Measurements from ENCODE around the gene STAT5A. TPM values are rescaled to one million over a fixed set of nuclear protein-coding genes. Genes with fewer than 3 reads are reported as not detected.

Gene STAT5A
- total RNA-seq, 1 experiment from 2014 or later, result 0.91 TPM

DNA sequence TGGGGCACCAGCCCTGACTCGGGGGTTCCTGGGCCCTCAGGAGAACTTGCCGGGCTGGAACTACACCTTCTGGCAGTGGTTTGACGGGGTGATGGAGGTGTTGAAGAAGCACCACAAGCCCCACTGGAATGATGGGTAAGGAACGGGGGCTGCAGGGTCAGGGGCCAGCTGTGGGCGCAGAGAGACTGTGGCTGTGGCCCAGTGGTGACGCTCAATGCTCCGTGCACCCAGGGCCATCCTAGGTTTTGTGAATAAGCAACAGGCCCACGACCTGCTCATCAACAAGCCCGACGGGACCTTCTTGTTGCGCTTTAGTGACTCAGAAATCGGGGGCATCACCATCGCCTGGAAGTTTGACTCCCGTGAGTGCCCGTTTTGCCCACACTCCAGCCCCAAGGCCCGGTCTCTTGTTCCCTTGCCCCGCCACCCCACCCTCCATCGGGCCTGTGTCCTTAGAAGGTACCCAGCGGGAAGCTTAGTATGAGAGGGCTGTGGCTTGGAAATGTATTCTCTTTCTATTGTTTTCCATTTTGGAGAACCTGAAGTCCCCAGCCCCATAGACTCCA lies 19.1 kb downstream of the STAT5A start:
- H3K4me3 ChIP-seq (replicated peaks in 1 of 2; ENCODE audit: low read depth in 1 of 2, low read length in 2 of 2), result no peak overlapping the region
- no peak overlapping the region for H2AFZ ChIP-seq (ENCODE audit: low read depth, low read length, poor library complexity, severe bottlenecking)
- no peaks in the 10 kb centered on the region for H3K9me3 ChIP-seq (ENCODE audit: control insufficient read depth in 1 of 2, insufficient read depth in 1 of 2, low read depth in 1 of 2, low read length in 2 of 2)
- no peaks in the 10 kb centered on the region for H3K9me2 ChIP-seq (ENCODE audit: insufficient read depth)
- no TSS peak for BruUV-seq (replicated peaks)
- intact Hi-C loops (cut with micrococcal nuclease), result no loop called here
- ChIA-PET POLR2A (no interaction called here), CTCF (no interaction called here), RAD21 (ENCODE audit: low non-redundant PET in 1 of 2, low total read pairs in 2 of 2, uncharacterized antibody in 2 of 2, unreplicated experiment in 2 of 2) (no interaction called here)
- H3K4me1 ChIP-seq (ENCODE audit: control insufficient read depth in 1 of 2, insufficient read depth in 2 of 2, low read length in 2 of 2), result no peaks in the 10 kb centered on the region
- no peaks in the 10 kb centered on the region; a peak in 1 of 4 replicates for H3K36me3 ChIP-seq (ENCODE audit: control insufficient read depth in 1 of 2, insufficient read depth in 2 of 2, low read length in 2 of 2)
- H3K4me2 ChIP-seq (ENCODE audit: low read length), result no peak overlapping the region
- H3K79me2 ChIP-seq (ENCODE audit: insufficient read depth, low read length), result no peaks in the 10 kb centered on the region
- no peaks in the 10 kb centered on the region for H4K20me1 ChIP-seq (ENCODE audit: insufficient read depth)
- no peak overlapping the region for H3K27ac ChIP-seq (ENCODE audit: low read depth, low read length)
- no peaks in the 10 kb centered on the region for H3K27me3 ChIP-seq (ENCODE audit: insufficient read depth, low read length)
- no peak for DNase-seq (ENCODE audit: low read depth, low spot score)
- TF ChIP-seq, protein P1, sequence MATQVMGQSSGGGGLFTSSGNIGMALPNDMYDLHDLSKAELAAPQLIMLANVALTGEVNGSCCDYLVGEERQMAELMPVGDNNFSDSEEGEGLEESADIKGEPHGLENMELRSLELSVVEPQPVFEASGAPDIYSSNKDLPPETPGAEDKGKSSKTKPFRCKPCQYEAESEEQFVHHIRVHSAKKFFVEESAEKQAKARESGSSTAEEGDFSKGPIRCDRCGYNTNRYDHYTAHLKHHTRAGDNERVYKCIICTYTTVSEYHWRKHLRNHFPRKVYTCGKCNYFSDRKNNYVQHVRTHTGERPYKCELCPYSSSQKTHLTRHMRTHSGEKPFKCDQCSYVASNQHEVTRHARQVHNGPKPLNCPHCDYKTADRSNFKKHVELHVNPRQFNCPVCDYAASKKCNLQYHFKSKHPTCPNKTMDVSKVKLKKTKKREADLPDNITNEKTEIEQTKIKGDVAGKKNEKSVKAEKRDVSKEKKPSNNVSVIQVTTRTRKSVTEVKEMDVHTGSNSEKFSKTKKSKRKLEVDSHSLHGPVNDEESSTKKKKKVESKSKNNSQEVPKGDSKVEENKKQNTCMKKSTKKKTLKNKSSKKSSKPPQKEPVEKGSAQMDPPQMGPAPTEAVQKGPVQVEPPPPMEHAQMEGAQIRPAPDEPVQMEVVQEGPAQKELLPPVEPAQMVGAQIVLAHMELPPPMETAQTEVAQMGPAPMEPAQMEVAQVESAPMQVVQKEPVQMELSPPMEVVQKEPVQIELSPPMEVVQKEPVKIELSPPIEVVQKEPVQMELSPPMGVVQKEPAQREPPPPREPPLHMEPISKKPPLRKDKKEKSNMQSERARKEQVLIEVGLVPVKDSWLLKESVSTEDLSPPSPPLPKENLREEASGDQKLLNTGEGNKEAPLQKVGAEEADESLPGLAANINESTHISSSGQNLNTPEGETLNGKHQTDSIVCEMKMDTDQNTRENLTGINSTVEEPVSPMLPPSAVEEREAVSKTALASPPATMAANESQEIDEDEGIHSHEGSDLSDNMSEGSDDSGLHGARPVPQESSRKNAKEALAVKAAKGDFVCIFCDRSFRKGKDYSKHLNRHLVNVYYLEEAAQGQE (IDR thresholded peaks at IDR 0.05; ENCODE audit: low read depth), result no peak
- TF ChIP-seq ZFX (IDR thresholded peaks at IDR 0.05) (no peak), SRF (IDR thresholded peaks at IDR 0.05; ENCODE audit: low read depth) (no peak), EZH2 (IDR thresholded peaks at IDR 0.05) (no peak), YY1 (IDR thresholded peaks at IDR 0.05; ENCODE audit: extremely low read depth, insufficient replicate concordance, low read depth, low read length) (no peak), SIN3A (IDR thresholded peaks at IDR 0.05; ENCODE audit: low read depth) (no peak), CBX3 (IDR thresholded peaks at IDR 0.05; ENCODE audit: low read depth) (no peak), ELF1 (IDR thresholded peaks at IDR 0.05; ENCODE audit: borderline replicate concordance, low read depth) (no peak), EGR1 (IDR thresholded peaks at IDR 0.05; ENCODE audit: low read depth) (no peak), EZH2phosphoT487 (IDR thresholded peaks at IDR 0.05; ENCODE audit: borderline replicate concordance) (no peak), ZNF274 (IDR thresholded peaks at IDR 0.05; ENCODE audit: low read depth, low read length) (no peak)
- TF ChIP-seq, protein P2, sequence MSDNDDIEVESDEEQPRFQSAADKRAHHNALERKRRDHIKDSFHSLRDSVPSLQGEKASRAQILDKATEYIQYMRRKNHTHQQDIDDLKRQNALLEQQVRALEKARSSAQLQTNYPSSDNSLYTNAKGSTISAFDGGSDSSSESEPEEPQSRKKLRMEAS (IDR thresholded peaks at IDR 0.05), result no peak
- TF ChIP-seq, protein P3, sequence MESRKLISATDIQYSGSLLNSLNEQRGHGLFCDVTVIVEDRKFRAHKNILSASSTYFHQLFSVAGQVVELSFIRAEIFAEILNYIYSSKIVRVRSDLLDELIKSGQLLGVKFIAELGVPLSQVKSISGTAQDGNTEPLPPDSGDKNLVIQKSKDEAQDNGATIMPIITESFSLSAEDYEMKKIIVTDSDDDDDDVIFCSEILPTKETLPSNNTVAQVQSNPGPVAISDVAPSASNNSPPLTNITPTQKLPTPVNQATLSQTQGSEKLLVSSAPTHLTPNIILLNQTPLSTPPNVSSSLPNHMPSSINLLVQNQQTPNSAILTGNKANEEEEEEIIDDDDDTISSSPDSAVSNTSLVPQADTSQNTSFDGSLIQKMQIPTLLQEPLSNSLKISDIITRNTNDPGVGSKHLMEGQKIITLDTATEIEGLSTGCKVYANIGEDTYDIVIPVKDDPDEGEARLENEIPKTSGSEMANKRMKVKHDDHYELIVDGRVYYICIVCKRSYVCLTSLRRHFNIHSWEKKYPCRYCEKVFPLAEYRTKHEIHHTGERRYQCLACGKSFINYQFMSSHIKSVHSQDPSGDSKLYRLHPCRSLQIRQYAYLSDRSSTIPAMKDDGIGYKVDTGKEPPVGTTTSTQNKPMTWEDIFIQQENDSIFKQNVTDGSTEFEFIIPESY (IDR thresholded peaks at IDR 0.05; ENCODE audit: extremely low read depth, insufficient replicate concordance, low read length), result no peak
- H3K9ac ChIP-seq (ENCODE audit: low read length), result no peak overlapping the region
- no peak for ATAC-seq
